Limb (tissue), 2 donors: ENCODE measurements around the gene GPRC5D.

Source experiments
- DNase-seq, 2 donors: peaks; one replicate each; pipeline ENCODE4 v3.0.0-alpha.2; 2016; ENCODE audit errors: extremely low spot score in 2 of 2

Gene GPRC5D

GRCh38 chr12:12908711-12909110, 43.3 kb downstream of the GPRC5D start:
- DNase-seq, result no peak

GRCh38 chr12:12908252-12908651, 43.7 kb downstream of the GPRC5D start:
- DNase-seq, result no peak

GRCh38 chr12:12907552-12907951, 44.4 kb downstream of the GPRC5D start:
- no peak for DNase-seq

- DNase-seq, result no peak
These were observed 48.0 kb downstream of the GPRC5D start for GRCh38 chr12:12903642-12904609.

- no peak for DNase-seq
These were observed 49.9 kb downstream of the GPRC5D start for GRCh38 chr12:12902036-12902435.

- no peak for DNase-seq
These were observed 50.7 kb downstream of the GPRC5D start for GRCh38 chr12:12901158-12901791.

GRCh38 chr12:12900786-12901157, 51.2 kb downstream of the GPRC5D start:
- no peak for DNase-seq

- no peak for DNase-seq
These were observed 52.2 kb downstream of the GPRC5D start for GRCh38 chr12:12899530-12900380.

- no peak for DNase-seq
These were observed 53.0 kb downstream of the GPRC5D start for GRCh38 chr12:12898911-12899511.

- no peak for DNase-seq
These were observed 53.7 kb downstream of the GPRC5D start for GRCh38 chr12:12898136-12898717.

- no peak for DNase-seq
These were observed 54.7 kb downstream of the GPRC5D start for GRCh38 chr12:12897302-12897701.

GRCh38 chr12:12896260-12896659, 55.7 kb downstream of the GPRC5D start:
- DNase-seq, result no peak

GRCh38 chr12:12893438-12893837, 58.5 kb downstream of the GPRC5D start:
- no peak for DNase-seq

GRCh38 chr12:12892681-12893141, 59.3 kb downstream of the GPRC5D start:
- no peak for DNase-seq

GRCh38 chr12:12891881-12892355, 60.1 kb downstream of the GPRC5D start:
- DNase-seq, result no peak

GRCh38 chr12:12891080-12891880, 60.7 kb downstream of the GPRC5D start, which contains the start of gene GPRC5A:
TSS of gene GPRC5A (plus strand) at chr12:12891562. CDS start at chr12:12908250, 16,688 bp downstream.
- peak; percentile 83 to 85 for DNase-seq
